HepG2 (cell line): ENCODE measurements around the gene PSMB9. TPM values are rescaled to one million over a fixed set of nuclear protein-coding genes. Genes with fewer than 3 reads are reported as not detected.

Experiments
- BHLHE40 ChIP-seq: IDR thresholded peaks from 2 replicates; pipeline ENCODE4 v1.6.1; 2011; ENCODE audit warnings: low read length, improper control_type of control experiment
- CBX1 ChIP-seq: IDR thresholded peaks from one replicate; pipeline ENCODE4 v1.6.1; 2016; ENCODE audit warnings: antibody characterized with exemption, low read depth
- HNRNPK ChIP-seq: fragments of 200-400 bp; formaldehyde crosslinking; IDR thresholded peaks from 2 replicates; pipeline ENCODE4 v1.6.1; 2018; ENCODE audit warnings: low read length, low read depth, moderate library complexity, mild to moderate bottlenecking; ENCODE audit not compliant: poor library complexity, severe bottlenecking
- HOXA3 ChIP-seq: sonication (generic); formaldehyde crosslinking; IDR thresholded peaks from 2 replicates; pipeline ENCODE4 v1.5.0; 2020; ENCODE audit warnings: missing genetic modification reagents
- HOXD1 ChIP-seq: sonication (generic); formaldehyde crosslinking; IDR thresholded peaks from 2 replicates; pipeline ENCODE4 v1.5.0; 2020; ENCODE audit warnings: missing genetic modification reagents
- KAT8 ChIP-seq: IDR thresholded peaks from 2 replicates; pipeline ENCODE4 v1.6.1; 2016; ENCODE audit warnings: missing genetic modification reagents, missing compliant biosample characterization
- MAFF ChIP-seq: IDR thresholded peaks from 2 replicates; pipeline ENCODE4 v1.6.1; 2011; ENCODE audit warnings: low read depth, low read length, improper control_type of control experiment
- MED1 ChIP-seq: sonication (generic); formaldehyde crosslinking; IDR thresholded peaks from 2 replicates; pipeline ENCODE4 v1.4.0; 2020; ENCODE audit warnings: missing genetic modification reagents
- PHB2 ChIP-seq: fragments of 450-650 bp; IDR thresholded peaks from 2 replicates; pipeline ENCODE4 v1.6.1; 2018; ENCODE audit not compliant: partially characterized antibody
- SALL2 ChIP-seq: sonication (generic); formaldehyde crosslinking; IDR thresholded peaks from 2 replicates; pipeline ENCODE4 v1.8.1; 2023; ENCODE audit warnings: mild to moderate bottlenecking, missing genetic modification reagents, inconsistent platforms
- SMC3 ChIP-seq: IDR thresholded peaks from 2 replicates; pipeline ENCODE4 v1.6.1; 2011; ENCODE audit warnings: low read length, improper control_type of control experiment
- ZFAT ChIP-seq: sonication (generic); formaldehyde crosslinking; conservative IDR thresholded peaks from 2 replicates; pipeline ENCODE4 v1.8.1; 2023; ENCODE audit warnings: missing genetic modification reagents, inconsistent platforms
- ZNF441 ChIP-seq: sonication (generic); formaldehyde crosslinking; IDR thresholded peaks from 2 replicates; pipeline ENCODE4 v1.7.0; 2021; ENCODE audit warnings: missing genetic modification reagents, borderline replicate concordance
- ZNF567 ChIP-seq: sonication (generic); formaldehyde crosslinking; IDR thresholded peaks from 2 replicates; pipeline ENCODE4 v1.8.1; 2023; ENCODE audit warnings: mild to moderate bottlenecking, missing genetic modification reagents, borderline replicate concordance
- ZNF790 ChIP-seq: sonication (generic); formaldehyde crosslinking; IDR thresholded peaks from 2 replicates; pipeline ENCODE4 v1.8.0; 2022; ENCODE audit warnings: missing genetic modification reagents, mild to moderate bottlenecking, borderline replicate concordance
- ZSCAN20 ChIP-seq: sonication (generic); formaldehyde crosslinking; IDR thresholded peaks from 2 replicates; pipeline ENCODE4 v1.4.0; 2020; ENCODE audit warnings: missing genetic modification reagents, mild to moderate bottlenecking, borderline replicate concordance
- polyA plus RNA-seq, 8 experiments: library from polyadenylated mRNA; depleted of rRNA in 3 of 8; stranded (reverse) in 7 of 8; unstranded in 1 of 8; fragments of >200 nt; fragmentation: Illumina TruSeq in 4 of 8; extraction: Trizol in 4 of 8; gene quantifications; 2 replicates each; pipeline versions ENCODE4 v1.2.1 to v1.2.3, GENCODE V29; 2011 to 2016; ENCODE audit warnings: low read depth in 4 of 8, missing spikeins in 1 of 8, mixed read lengths in 1 of 8; ENCODE audit not compliant: insufficient read depth in 1 of 8
- total RNA-seq, 5 experiments: library from RNA; depleted of rRNA; stranded (reverse); fragments of >200 nt; fragmentation: Illumina TruSeq; extraction: Trizol; gene quantifications; 2 replicates each; pipeline ENCODE4 v1.2.3, GENCODE V29; 2016; ENCODE audit warnings: low read depth in 1 of 5
- TF ChIP-seq, protein P1 (sequence below): sonication (generic); formaldehyde crosslinking; IDR thresholded peaks from 2 replicates; pipeline ENCODE4 v1.5.0; 2020; ENCODE audit warnings: mild to moderate bottlenecking, missing genetic modification reagents, borderline replicate concordance
- TF ChIP-seq, protein P2 (sequence below): sonication (generic); formaldehyde crosslinking; IDR thresholded peaks from 2 replicates; pipeline ENCODE4 v1.4.0; 2020; ENCODE audit warnings: missing genetic modification reagents
- TF ChIP-seq, protein P3 (sequence below): IDR thresholded peaks from 2 replicates; pipeline ENCODE4 v1.6.1; 2016; ENCODE audit warnings: mild to moderate bottlenecking
- TF ChIP-seq, protein P4 (sequence below): sonication (generic); formaldehyde crosslinking; IDR thresholded peaks from 2 replicates; pipeline ENCODE4 v1.5.1; 2020; ENCODE audit warnings: missing genetic modification reagents, mild to moderate bottlenecking, borderline replicate concordance
- TF ChIP-seq, protein P5 (sequence below): sonication (generic); formaldehyde crosslinking; IDR thresholded peaks from 2 replicates; pipeline ENCODE4 v1.8.0; 2022; ENCODE audit warnings: low read depth, missing genetic modification reagents
- TF ChIP-seq, protein P6 (sequence below): sonication (generic); formaldehyde crosslinking; IDR thresholded peaks from 2 replicates; pipeline ENCODE4 v1.5.0; 2020; ENCODE audit warnings: missing genetic modification reagents

PSMB9 gene
- total and polyA plus RNA-seq, 2 of the 13 experiments (the other 11 are each of a cell fraction or from before 2014, with no cell fraction given) = 15.6 to 16.0 TPM

DNA sequence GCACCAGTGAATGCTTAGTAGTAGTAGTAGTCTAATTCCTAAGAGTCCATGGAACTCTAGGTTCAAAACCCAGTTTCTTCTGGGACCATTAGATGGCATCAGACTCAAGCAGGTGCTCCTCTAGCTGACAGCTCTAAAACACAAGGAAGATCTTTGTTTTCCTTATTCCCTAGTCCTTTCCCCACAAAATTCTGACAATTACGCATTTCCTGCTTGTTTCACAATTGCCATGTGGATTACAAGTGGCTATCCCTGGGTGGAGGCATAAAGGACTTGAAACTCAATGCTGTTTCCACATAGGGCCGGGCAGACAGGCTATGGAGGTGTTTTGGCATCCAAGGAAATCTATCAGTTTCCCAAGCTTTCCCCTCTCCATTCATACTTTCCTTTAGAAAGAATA is 28.0 kb upstream of the PSMB9 start (continued):
- no peak for TF ChIP-seq BHLHE40
- TF ChIP-seq ZNF790 = no peak
- TF ChIP-seq, protein P1, sequence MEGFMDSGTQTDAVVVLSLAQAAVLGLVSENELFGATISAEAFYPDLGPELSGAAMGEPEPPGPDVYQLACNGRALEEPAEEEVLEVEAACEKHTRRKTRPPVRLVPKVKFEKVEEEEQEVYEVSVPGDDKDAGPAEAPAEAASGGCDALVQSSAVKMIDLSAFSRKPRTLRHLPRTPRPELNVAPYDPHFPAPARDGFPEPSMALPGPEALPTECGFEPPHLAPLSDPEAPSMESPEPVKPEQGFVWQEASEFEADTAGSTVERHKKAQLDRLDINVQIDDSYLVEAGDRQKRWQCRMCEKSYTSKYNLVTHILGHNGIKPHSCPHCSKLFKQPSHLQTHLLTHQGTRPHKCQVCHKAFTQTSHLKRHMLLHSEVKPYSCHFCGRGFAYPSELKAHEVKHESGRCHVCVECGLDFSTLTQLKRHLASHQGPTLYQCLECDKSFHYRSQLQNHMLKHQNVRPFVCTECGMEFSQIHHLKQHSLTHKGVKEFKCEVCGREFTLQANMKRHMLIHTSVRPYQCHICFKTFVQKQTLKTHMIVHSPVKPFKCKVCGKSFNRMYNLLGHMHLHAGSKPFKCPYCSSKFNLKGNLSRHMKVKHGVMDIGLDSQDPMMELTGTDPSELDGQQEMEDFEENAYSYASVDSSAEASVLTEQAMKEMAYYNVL (CRISPR knock-in tag) = peak; percentile 46; the same call in 1 of the 2 replicates
- TF ChIP-seq MED1 = no peak
- no peak for TF ChIP-seq SALL2 (CRISPR knock-in tag)
- TF ChIP-seq, protein P2, sequence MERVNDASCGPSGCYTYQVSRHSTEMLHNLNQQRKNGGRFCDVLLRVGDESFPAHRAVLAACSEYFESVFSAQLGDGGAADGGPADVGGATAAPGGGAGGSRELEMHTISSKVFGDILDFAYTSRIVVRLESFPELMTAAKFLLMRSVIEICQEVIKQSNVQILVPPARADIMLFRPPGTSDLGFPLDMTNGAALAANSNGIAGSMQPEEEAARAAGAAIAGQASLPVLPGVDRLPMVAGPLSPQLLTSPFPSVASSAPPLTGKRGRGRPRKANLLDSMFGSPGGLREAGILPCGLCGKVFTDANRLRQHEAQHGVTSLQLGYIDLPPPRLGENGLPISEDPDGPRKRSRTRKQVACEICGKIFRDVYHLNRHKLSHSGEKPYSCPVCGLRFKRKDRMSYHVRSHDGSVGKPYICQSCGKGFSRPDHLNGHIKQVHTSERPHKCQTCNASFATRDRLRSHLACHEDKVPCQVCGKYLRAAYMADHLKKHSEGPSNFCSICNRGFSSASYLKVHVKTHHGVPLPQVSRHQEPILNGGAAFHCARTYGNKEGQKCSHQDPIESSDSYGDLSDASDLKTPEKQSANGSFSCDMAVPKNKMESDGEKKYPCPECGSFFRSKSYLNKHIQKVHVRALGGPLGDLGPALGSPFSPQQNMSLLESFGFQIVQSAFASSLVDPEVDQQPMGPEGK (CRISPR knock-in tag) = no peak
- TF ChIP-seq, protein P3, sequence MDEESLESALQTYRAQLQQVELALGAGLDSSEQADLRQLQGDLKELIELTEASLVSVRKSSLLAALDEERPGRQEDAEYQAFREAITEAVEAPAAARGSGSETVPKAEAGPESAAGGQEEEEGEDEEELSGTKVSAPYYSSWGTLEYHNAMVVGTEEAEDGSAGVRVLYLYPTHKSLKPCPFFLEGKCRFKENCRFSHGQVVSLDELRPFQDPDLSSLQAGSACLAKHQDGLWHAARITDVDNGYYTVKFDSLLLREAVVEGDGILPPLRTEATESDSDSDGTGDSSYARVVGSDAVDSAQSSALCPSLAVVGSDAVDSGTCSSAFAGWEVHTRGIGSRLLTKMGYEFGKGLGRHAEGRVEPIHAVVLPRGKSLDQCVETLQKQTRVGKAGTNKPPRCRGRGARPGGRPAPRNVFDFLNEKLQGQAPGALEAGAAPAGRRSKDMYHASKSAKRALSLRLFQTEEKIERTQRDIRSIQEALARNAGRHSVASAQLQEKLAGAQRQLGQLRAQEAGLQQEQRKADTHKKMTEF (CRISPR knock-in tag) = no peak
- no peak for TF ChIP-seq ZFAT (CRISPR knock-in tag)
- no peak for TF ChIP-seq ZNF441
- TF ChIP-seq SMC3 = peak; percentile 65
- TF ChIP-seq, protein P4, sequence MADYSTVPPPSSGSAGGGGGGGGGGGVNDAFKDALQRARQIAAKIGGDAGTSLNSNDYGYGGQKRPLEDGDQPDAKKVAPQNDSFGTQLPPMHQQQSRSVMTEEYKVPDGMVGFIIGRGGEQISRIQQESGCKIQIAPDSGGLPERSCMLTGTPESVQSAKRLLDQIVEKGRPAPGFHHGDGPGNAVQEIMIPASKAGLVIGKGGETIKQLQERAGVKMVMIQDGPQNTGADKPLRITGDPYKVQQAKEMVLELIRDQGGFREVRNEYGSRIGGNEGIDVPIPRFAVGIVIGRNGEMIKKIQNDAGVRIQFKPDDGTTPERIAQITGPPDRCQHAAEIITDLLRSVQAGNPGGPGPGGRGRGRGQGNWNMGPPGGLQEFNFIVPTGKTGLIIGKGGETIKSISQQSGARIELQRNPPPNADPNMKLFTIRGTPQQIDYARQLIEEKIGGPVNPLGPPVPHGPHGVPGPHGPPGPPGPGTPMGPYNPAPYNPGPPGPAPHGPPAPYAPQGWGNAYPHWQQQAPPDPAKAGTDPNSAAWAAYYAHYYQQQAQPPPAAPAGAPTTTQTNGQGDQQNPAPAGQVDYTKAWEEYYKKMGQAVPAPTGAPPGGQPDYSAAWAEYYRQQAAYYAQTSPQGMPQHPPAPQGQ = no peak
- TF ChIP-seq PHB2 = no peak
- no peak for TF ChIP-seq HOXD1 (CRISPR knock-in tag)
- TF ChIP-seq CBX1 = no peak
- TF ChIP-seq, protein P5, sequence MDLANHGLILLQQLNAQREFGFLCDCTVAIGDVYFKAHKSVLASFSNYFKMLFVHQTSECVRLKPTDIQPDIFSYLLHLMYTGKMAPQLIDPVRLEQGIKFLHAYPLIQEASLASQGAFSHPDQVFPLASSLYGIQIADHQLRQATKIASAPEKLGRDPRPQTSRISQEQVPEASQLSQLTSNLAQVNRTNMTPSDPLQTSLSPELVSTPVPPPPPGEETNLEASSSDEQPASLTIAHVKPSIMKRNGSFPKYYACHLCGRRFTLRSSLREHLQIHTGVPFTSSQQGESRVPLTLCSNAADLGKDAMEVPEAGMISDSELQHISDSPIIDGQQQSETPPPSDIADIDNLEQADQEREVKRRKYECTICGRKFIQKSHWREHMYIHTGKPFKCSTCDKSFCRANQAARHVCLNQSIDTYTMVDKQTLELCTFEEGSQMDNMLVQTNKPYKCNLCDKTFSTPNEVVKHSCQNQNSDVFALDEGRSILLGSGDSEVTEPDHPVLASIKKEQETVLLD (CRISPR knock-in tag) = no peak
- no peak for TF ChIP-seq KAT8
- TF ChIP-seq ZSCAN20 = 0 out of 2 replicates have a peak, but pooled peaks have one; percentile 42
- TF ChIP-seq, protein P6, sequence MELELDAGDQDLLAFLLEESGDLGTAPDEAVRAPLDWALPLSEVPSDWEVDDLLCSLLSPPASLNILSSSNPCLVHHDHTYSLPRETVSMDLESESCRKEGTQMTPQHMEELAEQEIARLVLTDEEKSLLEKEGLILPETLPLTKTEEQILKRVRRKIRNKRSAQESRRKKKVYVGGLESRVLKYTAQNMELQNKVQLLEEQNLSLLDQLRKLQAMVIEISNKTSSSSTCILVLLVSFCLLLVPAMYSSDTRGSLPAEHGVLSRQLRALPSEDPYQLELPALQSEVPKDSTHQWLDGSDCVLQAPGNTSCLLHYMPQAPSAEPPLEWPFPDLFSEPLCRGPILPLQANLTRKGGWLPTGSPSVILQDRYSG = no peak
- no peak for TF ChIP-seq MAFF
- no peak for TF ChIP-seq HOXA3 (CRISPR knock-in tag)
- TF ChIP-seq HNRNPK = no peak
- no peak for TF ChIP-seq ZNF567 (CRISPR knock-in tag)
